ENCODE results near the gene CMIP.

Gene CMIP

GRCh38 chr16:81665588-81665987 lies 221.0 kb downstream of the CMIP start:
- DNase-seq (ENCODE audit: low spot score): no peak

GRCh38 chr16:81666113-81666512 lies 221.5 kb downstream of the CMIP start:
- DNase-seq (ENCODE audit: low spot score): no peak

- DNase-seq (ENCODE audit: low spot score): no peak
Measured at GRCh38 chr16:81668243-81669097, 223.9 kb downstream of the CMIP start.

- no peak for DNase-seq (ENCODE audit: low spot score)
Measured at GRCh38 chr16:81669473-81670350, 225.1 kb downstream of the CMIP start.

- no peak for DNase-seq (ENCODE audit: low spot score)
Measured at GRCh38 chr16:81671738-81672597, 227.4 kb downstream of the CMIP start.

GRCh38 chr16:81673432-81673831 lies 228.8 kb downstream of the CMIP start:
- DNase-seq (ENCODE audit: low spot score): no peak

GRCh38 chr16:81675662-81676061 lies 231.1 kb downstream of the CMIP start:
- no peak for DNase-seq (ENCODE audit: low spot score)

GRCh38 chr16:81676066-81676882 lies 231.7 kb downstream of the CMIP start:
- no peak for DNase-seq (ENCODE audit: low spot score)

- DNase-seq (ENCODE audit: low spot score): no peak
Measured at GRCh38 chr16:81676883-81677737, 232.5 kb downstream of the CMIP start.

- no peak for DNase-seq (ENCODE audit: low spot score)
Measured at GRCh38 chr16:81678326-81679095, 233.9 kb downstream of the CMIP start.

GRCh38 chr16:81679721-81680430 lies 235.3 kb downstream of the CMIP start:
- DNase-seq (ENCODE audit: low spot score): no peak

- DNase-seq (ENCODE audit: low spot score): no peak
Measured at GRCh38 chr16:81680444-81681275, 236.1 kb downstream of the CMIP start.

- no peak for DNase-seq (ENCODE audit: low spot score)
Measured at GRCh38 chr16:81681311-81681710, 236.7 kb downstream of the CMIP start.

GRCh38 chr16:81684242-81684837 lies 239.7 kb downstream of the CMIP start:
- no peak for DNase-seq (ENCODE audit: low spot score)

GRCh38 chr16:81684901-81685300 lies 240.3 kb downstream of the CMIP start:
- no peak for DNase-seq (ENCODE audit: low spot score)

- DNase-seq (ENCODE audit: low spot score): no peak
Measured at GRCh38 chr16:81686391-81687130, 242.0 kb downstream of the CMIP start.

- DNase-seq (ENCODE audit: low spot score): no peak
Measured at GRCh38 chr16:81687131-81687456, 242.5 kb downstream of the CMIP start.

Measured in CD4-positive, alpha-beta T cell treated with Interleukin-2 at 100 ng/mL for 4 hours (primary cell).